Mesothelial cell of epicardium (in vitro differentiated cells): Measurements from ENCODE around the gene IBSP. TPM values are rescaled to one million over a fixed set of nuclear protein-coding genes. Genes with fewer than 3 reads are reported as not detected.

Source experiments
- DNase-seq, 2 experiments: peaks; one replicate each; pipeline ENCODE4 v3.0.0; 2021; ENCODE audit warnings: low spot score in 2 of 2; ENCODE audit not compliant: unreplicated experiment in 2 of 2
- H3K27ac Mint-ChIP-seq: 2 replicates; pipeline ENCODE4 v1.8.0; 2021; ENCODE audit warnings: mixed read lengths
- H3K27me3 Mint-ChIP-seq: 2 replicates; pipeline ENCODE4 v1.8.0; 2021; ENCODE audit warnings: low read depth, mixed read lengths
- H3K36me3 Mint-ChIP-seq: 2 replicates; pipeline ENCODE4 v1.8.0; 2021; ENCODE audit warnings: mixed read lengths
- H3K4me1 Mint-ChIP-seq: 2 replicates; pipeline ENCODE4 v1.8.0; 2021; ENCODE audit warnings: mixed read lengths
- H3K4me3 Mint-ChIP-seq: 2 replicates; pipeline ENCODE4 v1.8.0; 2021; ENCODE audit warnings: mild to moderate bottlenecking, moderate library complexity, mixed read lengths
- H3K9me3 Mint-ChIP-seq: 2 replicates; pipeline ENCODE4 v1.8.0; 2021; ENCODE audit warnings: mixed read lengths
- total RNA-seq: library from RNA; stranded (reverse); gene quantifications from 3 replicates; pipeline ENCODE4 v1.2.1, GENCODE V29; 2021
- TF ChIP-seq, protein P1 (sequence below): fragments of 200-600 bp; sonication (generic); IDR thresholded peaks from one replicate; pipeline ENCODE4 v1.5.0; 2021; ENCODE audit warnings: antibody characterized with exemption; ENCODE audit not compliant: unreplicated experiment

The IBSP gene
- not detected in 3 replicates for total RNA-seq

DNA sequence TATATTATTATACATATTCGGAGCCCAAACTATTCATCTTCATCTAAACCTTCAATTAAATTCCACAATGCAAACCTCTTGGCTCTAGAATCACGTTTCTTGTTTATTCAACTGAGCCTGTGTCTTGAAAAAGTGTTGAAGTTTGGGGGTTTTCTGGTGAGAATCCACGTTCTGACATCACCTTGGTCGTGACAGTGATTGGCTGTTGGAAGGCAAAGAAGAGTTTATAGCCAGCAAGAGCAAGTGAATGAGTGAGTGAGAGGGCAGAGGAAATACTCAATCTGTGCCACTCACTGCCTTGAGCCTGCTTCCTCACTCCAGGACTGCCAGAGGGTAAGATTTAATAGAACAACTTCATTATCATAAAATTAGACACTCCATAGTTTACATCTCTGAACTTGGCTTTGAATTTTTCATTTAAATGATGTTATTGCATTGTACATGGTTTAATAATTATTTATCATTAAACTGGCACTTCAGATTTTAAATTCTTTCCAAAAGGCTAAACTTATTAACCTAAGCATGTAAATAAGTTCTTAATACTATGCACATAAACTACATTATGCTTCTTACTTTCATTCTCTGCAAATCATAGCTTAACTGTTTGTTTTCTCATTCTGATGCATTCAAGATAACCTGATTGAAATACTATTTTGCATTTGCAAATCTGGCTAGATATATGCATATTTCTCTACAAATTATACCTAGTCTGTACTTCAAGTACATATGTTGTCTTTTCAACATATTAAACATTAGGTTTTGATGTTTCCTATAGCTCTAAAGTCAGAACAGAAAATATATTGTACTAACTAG is at the start of gene IBSP:
IBSP (plus strand) TSS at position 254 of the 813 bp plus-strand sequence. CDS start 2,808 bp downstream, outside the sequence.
- Mint-ChIP-seq H3K36me3 (no peaks in the 10 kb centered on the region), H3K9me3 (peaks cover 8% of the 10 kb centered on the region), H3K4me1 (no peaks in the 10 kb centered on the region), H3K4me3 (no peak within 1 kb of the TSS), H3K27me3 (peaks cover under 1% of the 10 kb centered on the region), H3K27ac (no peak within 1 kb of the TSS)
- TF ChIP-seq, protein P1, sequence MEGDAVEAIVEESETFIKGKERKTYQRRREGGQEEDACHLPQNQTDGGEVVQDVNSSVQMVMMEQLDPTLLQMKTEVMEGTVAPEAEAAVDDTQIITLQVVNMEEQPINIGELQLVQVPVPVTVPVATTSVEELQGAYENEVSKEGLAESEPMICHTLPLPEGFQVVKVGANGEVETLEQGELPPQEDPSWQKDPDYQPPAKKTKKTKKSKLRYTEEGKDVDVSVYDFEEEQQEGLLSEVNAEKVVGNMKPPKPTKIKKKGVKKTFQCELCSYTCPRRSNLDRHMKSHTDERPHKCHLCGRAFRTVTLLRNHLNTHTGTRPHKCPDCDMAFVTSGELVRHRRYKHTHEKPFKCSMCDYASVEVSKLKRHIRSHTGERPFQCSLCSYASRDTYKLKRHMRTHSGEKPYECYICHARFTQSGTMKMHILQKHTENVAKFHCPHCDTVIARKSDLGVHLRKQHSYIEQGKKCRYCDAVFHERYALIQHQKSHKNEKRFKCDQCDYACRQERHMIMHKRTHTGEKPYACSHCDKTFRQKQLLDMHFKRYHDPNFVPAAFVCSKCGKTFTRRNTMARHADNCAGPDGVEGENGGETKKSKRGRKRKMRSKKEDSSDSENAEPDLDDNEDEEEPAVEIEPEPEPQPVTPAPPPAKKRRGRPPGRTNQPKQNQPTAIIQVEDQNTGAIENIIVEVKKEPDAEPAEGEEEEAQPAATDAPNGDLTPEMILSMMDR = no peak
- DNase-seq = no peak

DNA sequence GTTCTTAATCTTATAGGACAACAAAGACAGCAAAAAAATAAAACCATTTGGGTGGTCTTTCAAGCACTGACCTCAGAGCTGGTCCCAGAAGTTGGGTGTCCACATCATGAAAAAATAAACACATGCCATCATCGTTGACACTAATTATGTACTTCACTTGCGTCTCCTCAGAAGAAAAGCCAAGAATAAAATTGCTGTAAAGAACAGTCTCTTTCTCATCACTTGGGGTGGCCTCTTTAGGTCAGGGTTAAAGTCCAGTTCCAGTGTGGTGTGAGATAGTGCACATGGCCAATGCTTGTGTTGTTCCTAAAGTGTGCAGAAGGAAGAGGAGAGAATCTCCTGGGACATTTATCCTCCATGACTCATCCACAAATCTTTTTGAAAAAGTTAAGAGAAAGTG is 49.5 kb upstream of the IBSP start:
- H3K27ac Mint-ChIP-seq = no peak overlapping the region
- H3K9me3 Mint-ChIP-seq = peaks cover 8% of the 10 kb centered on the region
- H3K4me1 Mint-ChIP-seq = no peaks in the 10 kb centered on the region
- TF ChIP-seq, protein P1 = no peak
- no peak for DNase-seq
- H3K36me3 Mint-ChIP-seq = peaks cover 2% of the 10 kb centered on the region
- no peak overlapping the region for H3K4me3 Mint-ChIP-seq
- no peaks in the 10 kb centered on the region for H3K27me3 Mint-ChIP-seq

GRCh38 chr4:87758270-87758669 is 41.1 kb upstream of the IBSP start:
- TF ChIP-seq, protein P1 = no peak
- DNase-seq = no peak
- Mint-ChIP-seq H3K27me3 (no peaks in the 10 kb centered on the region), H3K9me3 (no peaks in the 10 kb centered on the region), H3K4me3 (no peak overlapping the region), H3K27ac (no peak overlapping the region), H3K36me3 (no peaks in the 10 kb centered on the region), H3K4me1 (no peaks in the 10 kb centered on the region)

GRCh38 chr4:87762311-87762710 is 37.0 kb upstream of the IBSP start:
- Mint-ChIP-seq H3K36me3 (no peaks in the 10 kb centered on the region), H3K4me1 (no peaks in the 10 kb centered on the region), H3K4me3 (no peak overlapping the region), H3K27me3 (no peaks in the 10 kb centered on the region), H3K9me3 (peaks cover 8% of the 10 kb centered on the region), H3K27ac (no peak overlapping the region)
- DNase-seq = no peak
- TF ChIP-seq, protein P1 = no peak

DNA sequence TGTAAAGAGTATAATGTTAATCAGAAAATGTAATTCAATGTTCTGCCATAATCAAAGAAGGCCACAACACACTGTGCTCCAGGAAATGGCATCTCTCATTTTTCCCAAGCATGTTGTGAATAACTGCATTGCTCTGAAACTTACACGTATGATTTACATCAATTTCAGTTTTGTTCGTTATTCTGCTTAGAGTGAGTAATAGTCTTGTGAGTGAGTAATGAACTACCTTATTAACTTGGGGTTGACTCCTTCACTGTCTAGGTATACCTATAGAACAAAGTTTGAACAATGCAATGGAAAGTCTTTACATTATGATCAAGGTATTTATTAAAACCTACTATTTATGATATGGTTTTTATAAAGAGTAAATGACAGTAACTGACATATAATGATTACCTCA is 17.8 kb upstream of the IBSP start:
- no peak for DNase-seq
- H3K27me3 Mint-ChIP-seq = no peaks in the 10 kb centered on the region
- H3K4me1 Mint-ChIP-seq = no peaks in the 10 kb centered on the region
- H3K27ac Mint-ChIP-seq = no peak overlapping the region
- no peak overlapping the region for H3K4me3 Mint-ChIP-seq
- TF ChIP-seq, protein P1 = no peak
- H3K36me3 Mint-ChIP-seq = no peaks in the 10 kb centered on the region
- no peaks in the 10 kb centered on the region for H3K9me3 Mint-ChIP-seq
